ENCODE measurements around the gene ZGLP1. TPM values are rescaled to one million over a fixed set of nuclear protein-coding genes. Genes with fewer than 3 reads are reported as not detected.
A peak's percentile ranks its signal among the peaks of the same experiment; 100 is the strongest.

ZGLP1 gene
- total and polyA plus RNA-seq, 2 of the 13 experiments (the other 11 are each of a cell fraction or from before 2014, with no cell fraction given), result 2.4 to 3.0 TPM

DNA sequence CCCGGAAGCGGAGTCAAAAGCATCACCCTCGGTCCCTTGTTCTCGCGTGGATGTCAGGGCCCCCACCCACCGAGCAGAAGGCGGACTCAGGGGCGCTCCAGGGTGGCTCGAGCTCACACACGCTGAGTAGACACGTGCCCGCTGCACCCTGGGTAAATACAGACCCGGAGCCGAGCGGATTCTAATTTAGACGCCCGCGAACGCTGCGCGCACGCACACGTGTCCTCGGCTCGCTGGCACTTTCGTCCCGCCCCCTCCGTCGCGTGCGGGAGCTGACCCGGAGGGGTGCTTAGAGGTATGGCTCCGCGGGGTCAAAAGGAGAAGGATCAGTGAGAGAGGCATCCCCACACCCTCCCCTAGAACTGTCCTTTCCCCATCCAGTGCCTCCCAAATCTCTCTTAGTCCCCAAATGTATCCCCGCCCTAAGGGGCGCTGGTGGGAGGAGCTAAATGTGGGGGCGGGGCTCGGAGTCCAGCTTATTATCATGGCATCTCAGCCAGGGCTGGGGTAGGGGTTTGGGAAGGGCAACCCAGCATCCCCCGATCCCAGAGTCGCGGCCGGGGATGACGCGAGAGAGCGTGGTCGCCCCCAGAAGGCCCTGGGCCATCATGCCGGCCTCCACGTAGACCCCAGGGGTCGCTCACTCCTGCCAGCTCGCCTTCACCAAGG is 20.3 kb downstream of the ZGLP1 start (continued):
- peak; percentile 25; the same call in 1 of the 2 replicates for TF ChIP-seq PAXIP1 (CRISPR knock-in tag; conservative IDR thresholded peaks at IDR 0.05)
- peak; percentile 77; the same call in 1 of the 2 replicates for TF ChIP-seq TFDP1 (CRISPR knock-in tag; IDR thresholded peaks at IDR 0.05; ENCODE audit: borderline replicate concordance)
- no peak for TF ChIP-seq ZNF839 (CRISPR knock-in tag; IDR thresholded peaks at IDR 0.05; ENCODE audit: borderline replicate concordance)
- peak; percentile 47 for TF ChIP-seq SALL1 (CRISPR knock-in tag; IDR thresholded peaks at IDR 0.05)
- 0 out of 2 replicates have a peak, but pooled peaks have one; percentile 5 for TF ChIP-seq ZHX2 (IDR thresholded peaks at IDR 0.05; ENCODE audit: low read depth)
- 0 out of 2 replicates have a peak, but pooled peaks have one; percentile 56 for TF ChIP-seq ZHX2 (CRISPR knock-in tag; IDR thresholded peaks at IDR 0.05; ENCODE audit: borderline replicate concordance)
- 0 out of 2 replicates have a peak, but pooled peaks have one; percentile 37 for TF ChIP-seq ZNF142 (CRISPR knock-in tag; IDR thresholded peaks at IDR 0.05)

All from HepG2 (cell line).